Keratinocyte (primary cell): ENCODE results near the gene RALY.

Source experiments
- EZH2 ChIP-seq: IDR thresholded peaks from one replicate; pipeline ENCODE4 v1.6.1; 2012; ENCODE audit warnings: inconsistent platforms, mild to moderate bottlenecking, low read length, moderate library complexity
- TF ChIP-seq, protein P1 (sequence below), 3 experiments: IDR thresholded peaks in 1 of 3; conservative IDR thresholded peaks in 1 of 3; optimal IDR thresholded peaks in 1 of 3; 2 replicates in 2 of 3; 3 replicates in 1 of 3; pipeline versions ENCODE3 to v1.5.1; 2011; ENCODE audit warnings: low read length in 3 of 3, mild to moderate bottlenecking in 3 of 3, moderate library complexity in 2 of 3, control low read depth in 1 of 3, inconsistent platforms in 1 of 3; ENCODE audit not compliant: insufficient read depth in 2 of 3; ENCODE audit errors: extremely low read depth in 1 of 3

DNA sequence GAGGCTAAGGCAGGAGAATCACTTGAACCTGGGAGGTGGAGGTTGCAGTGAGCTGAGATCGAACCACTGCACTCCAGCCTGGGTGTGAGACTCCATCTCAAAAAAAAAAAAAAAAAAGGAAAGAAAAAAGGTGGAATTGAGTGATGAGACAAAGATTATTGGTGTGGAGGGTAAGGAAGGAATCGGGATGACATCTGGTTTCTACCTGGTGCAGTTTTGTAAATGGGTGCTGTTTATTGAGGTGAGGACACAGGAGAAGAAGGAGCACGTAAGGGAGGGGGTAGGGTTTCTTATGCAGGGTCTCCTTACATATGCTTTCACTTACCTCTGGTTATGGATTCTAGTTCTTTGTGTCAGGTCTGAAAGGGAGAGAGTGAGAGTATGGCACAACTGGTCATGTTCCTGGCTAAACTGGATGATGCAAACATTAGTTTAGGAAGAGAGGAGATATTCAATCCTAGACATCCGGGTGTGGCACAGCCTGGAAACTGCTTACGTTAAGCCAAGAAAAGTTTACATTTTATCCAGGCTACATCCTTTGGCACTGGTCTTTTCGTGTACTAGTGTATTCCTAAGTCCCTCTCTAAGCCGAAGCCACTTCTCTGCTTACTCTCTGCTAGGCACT lies 5.4 kb downstream of the RALY start:
- TF ChIP-seq, protein P1, sequence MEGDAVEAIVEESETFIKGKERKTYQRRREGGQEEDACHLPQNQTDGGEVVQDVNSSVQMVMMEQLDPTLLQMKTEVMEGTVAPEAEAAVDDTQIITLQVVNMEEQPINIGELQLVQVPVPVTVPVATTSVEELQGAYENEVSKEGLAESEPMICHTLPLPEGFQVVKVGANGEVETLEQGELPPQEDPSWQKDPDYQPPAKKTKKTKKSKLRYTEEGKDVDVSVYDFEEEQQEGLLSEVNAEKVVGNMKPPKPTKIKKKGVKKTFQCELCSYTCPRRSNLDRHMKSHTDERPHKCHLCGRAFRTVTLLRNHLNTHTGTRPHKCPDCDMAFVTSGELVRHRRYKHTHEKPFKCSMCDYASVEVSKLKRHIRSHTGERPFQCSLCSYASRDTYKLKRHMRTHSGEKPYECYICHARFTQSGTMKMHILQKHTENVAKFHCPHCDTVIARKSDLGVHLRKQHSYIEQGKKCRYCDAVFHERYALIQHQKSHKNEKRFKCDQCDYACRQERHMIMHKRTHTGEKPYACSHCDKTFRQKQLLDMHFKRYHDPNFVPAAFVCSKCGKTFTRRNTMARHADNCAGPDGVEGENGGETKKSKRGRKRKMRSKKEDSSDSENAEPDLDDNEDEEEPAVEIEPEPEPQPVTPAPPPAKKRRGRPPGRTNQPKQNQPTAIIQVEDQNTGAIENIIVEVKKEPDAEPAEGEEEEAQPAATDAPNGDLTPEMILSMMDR (optimal IDR thresholded peaks at IDR 0.05 in 1 of 3, IDR thresholded peaks at IDR 0.05 in 1 of 3, conservative IDR thresholded peaks at IDR 0.05 in 1 of 3; ENCODE audit: extremely low read depth in 1 of 3, insufficient read depth in 2 of 3, low read length in 3 of 3), result no peak
- no peak for TF ChIP-seq EZH2
